ENCODE data around the gene MARCHF3. TPM values are rescaled to one million over a fixed set of nuclear protein-coding genes. Genes with fewer than 3 reads are reported as not detected.

The MARCHF3 gene
- total and polyA plus RNA-seq, 2 donors (not counting 3 experiments of a cell fraction or from before 2014, with no cell fraction given) = 31.9 to 35.0 TPM

GRCh38 chr5:126911986-126912385 lies 118.4 kb downstream of the MARCHF3 start:
- POLR2A ChIA-PET = no interaction called here
- CTCF ChIA-PET = no interaction called here
- no peak overlapping the region for H3K4me3 ChIP-seq (replicated peaks in 1 of 3; ENCODE audit: insufficient read depth in 1 of 3, low read depth in 1 of 3, low read length in 3 of 3)
- H3K27ac ChIP-seq (ENCODE audit: insufficient read depth, low read depth, low read length) = no peak overlapping the region
- H4K20me1 ChIP-seq (replicated peaks; ENCODE audit: control insufficient read depth, extremely low read depth, insufficient read depth, low read length) = no peaks in the 10 kb centered on the region
- intact Hi-C loops (cut with micrococcal nuclease) (no loop called here), dilution Hi-C loops (cut with MboI; ENCODE audit: extremely low pct_ligation_motif_present, low sequenced_read_pairs) (no loop called here)
- TF ChIP-seq POLR2AphosphoS5 (IDR thresholded peaks at IDR 0.05; ENCODE audit: insufficient read depth, low read depth, low read length) (no peak), POLR2A (IDR thresholded peaks at IDR 0.05; ENCODE audit: low read depth, low read length) (no peak), EZH2 (IDR thresholded peaks at IDR 0.05; ENCODE audit: borderline replicate concordance, low read depth, low read length, severe bottlenecking) (no peak), MAX (IDR thresholded peaks at IDR 0.05; ENCODE audit: insufficient read depth, insufficient read length) (no peak), CTCF (IDR thresholded peaks at IDR 0.05; ENCODE audit: extremely low read depth in 1 of 2, insufficient read depth in 1 of 2, low read depth in 1 of 2, low read length in 2 of 2) (no peak), MYC (IDR thresholded peaks at IDR 0.05; ENCODE audit: low read depth, low read length) (no peak), JUN (IDR thresholded peaks at IDR 0.05; ENCODE audit: borderline replicate concordance, insufficient read depth, insufficient read length, low read depth) (no peak), FOS (IDR thresholded peaks at IDR 0.05; ENCODE audit: borderline replicate concordance, insufficient read depth, low read length) (no peak), GATA2 (IDR thresholded peaks at IDR 0.05; ENCODE audit: insufficient read depth, insufficient read length, low read depth, low read length) (no peak)
- no peaks in the 10 kb centered on the region for H3K9me3 ChIP-seq (replicated peaks; ENCODE audit: control insufficient read depth, insufficient read depth, low read length)
- H2AFZ ChIP-seq (ENCODE audit: low read depth, low read length) = no peak overlapping the region
- H3K36me3 ChIP-seq (ENCODE audit: control insufficient read depth in 2 of 2, extremely low read depth in 1 of 2, insufficient read depth in 2 of 2, low read length in 2 of 2) = peaks cover 0 to 5% of the 10 kb centered on the region in 2 experiments
- no peak overlapping the region for H3K4me2 ChIP-seq (ENCODE audit: insufficient read depth, low read length)
- H3K9ac ChIP-seq (replicated peaks; ENCODE audit: extremely low read depth, insufficient read depth, low read length) = no peak overlapping the region
- H3K79me2 ChIP-seq (ENCODE audit: control insufficient read depth, insufficient read depth, low read length) = no peaks in the 10 kb centered on the region
- FAIRE-seq (no peak), DNase-seq (ENCODE audit: low read depth, low spot score) (no peak)
- H3K27me3 ChIP-seq (ENCODE audit: control insufficient read depth in 2 of 2, insufficient read depth in 2 of 2, low read length in 2 of 2) = no peaks in the 10 kb centered on the region
- H3K4me1 ChIP-seq (ENCODE audit: control insufficient read depth, extremely low read depth, insufficient read depth, low read length) = peaks cover 7% of the 10 kb centered on the region
- no TSS peak for BruUV-seq (replicated peaks)
- H3K9me1 ChIP-seq (replicated peaks; ENCODE audit: control insufficient read depth, extremely low read depth, insufficient read depth, low read length) = no peaks in the 10 kb centered on the region

All from endothelial cell of umbilical vein (primary cell).